NCI-H187 (cell line): ENCODE data around the gene PDX1.

Experiments used
- DNase-seq, 2 experiments: peaks; one replicate each; lab custom pipeline; 2025; lab: John Stamatoyannopoulos, UW

The PDX1 gene

DNA sequence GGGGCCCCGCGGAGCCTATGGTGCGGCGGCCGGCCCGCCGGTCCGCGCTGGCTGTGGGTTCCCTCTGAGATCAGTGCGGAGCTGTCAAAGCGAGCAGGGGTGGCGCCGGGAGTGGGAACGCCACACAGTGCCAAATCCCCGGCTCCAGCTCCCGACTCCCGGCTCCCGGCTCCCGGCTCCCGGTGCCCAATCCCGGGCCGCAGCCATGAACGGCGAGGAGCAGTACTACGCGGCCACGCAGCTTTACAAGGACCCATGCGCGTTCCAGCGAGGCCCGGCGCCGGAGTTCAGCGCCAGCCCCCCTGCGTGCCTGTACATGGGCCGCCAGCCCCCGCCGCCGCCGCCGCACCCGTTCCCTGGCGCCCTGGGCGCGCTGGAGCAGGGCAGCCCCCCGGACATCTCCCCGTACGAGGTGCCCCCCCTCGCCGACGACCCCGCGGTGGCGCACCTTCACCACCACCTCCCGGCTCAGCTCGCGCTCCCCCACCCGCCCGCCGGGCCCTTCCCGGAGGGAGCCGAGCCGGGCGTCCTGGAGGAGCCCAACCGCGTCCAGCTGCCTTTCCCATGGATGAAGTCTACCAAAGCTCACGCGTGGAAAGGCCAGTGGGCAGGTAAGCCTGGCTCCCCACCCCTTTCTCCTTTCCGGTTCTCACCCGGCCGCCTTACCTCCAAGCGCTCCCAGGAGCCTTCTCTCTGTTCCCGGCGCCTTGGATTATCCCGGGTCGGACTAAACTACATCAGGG lies at the start of gene PDX1:
TSS of gene PDX1 (plus strand) at position 67 of the 743 bp plus-strand sequence. CDS start at position 206, 139 bp downstream.
- DNase-seq: peak; percentile 51 to 56

DNA sequence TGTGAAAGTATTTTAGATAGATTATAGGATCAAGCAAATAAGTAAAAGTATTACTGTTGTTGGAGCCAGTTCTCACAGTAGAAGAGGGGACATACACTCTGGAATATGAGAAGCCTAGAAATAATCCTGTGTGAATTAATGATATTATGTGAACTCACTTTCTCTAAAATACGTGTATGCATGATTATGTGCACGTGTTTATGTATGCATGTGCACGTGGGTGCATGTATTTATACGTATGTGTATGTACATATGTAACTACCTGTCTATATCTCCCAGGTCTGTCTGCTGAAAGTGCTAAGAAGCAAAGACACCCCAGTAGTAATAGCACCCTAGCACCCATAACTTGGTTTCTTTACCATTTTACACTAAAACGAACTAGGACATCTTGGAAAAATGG lies 41.5 kb upstream of the PDX1 start:
- no peak for DNase-seq

DNA sequence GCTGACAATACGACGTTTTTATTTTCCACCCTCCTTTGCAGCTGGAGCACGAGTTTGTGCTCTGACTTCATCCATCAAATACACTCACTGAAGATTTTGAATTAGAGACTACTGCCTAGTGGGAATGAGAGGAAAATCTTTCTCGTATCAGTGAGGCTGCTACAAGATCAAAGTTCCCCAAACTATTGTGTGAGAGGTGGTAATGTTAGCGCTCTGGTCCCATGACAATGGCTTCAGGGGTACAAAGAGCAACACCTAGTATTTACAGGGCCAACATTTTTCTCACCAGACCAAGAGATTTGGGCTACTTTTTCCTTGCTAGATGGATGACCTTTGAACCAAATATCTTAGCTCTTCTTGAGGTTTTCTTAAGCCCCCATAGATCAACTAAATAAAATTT lies 30.3 kb upstream of the PDX1 start:
- no peak for DNase-seq

DNA sequence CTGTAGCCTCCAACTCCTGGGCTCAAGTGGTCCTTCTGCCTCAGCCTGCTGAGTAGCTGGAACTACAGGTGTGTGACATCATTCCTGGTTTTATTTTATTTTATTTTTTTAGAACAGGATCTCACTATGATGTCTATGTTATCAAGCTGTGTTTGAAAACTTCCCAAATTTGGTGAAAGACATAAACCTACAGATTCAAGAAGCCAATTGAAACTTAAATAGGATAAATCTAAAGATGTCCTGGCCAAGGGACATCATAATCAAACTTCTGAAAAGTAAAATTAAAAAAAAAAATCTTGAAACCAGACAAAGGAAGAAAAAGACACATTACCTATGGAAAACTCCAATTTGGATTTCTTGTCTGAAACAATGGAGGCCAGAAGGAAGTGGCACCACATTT lies 23.1 kb upstream of the PDX1 start:
- DNase-seq: no peak

DNA sequence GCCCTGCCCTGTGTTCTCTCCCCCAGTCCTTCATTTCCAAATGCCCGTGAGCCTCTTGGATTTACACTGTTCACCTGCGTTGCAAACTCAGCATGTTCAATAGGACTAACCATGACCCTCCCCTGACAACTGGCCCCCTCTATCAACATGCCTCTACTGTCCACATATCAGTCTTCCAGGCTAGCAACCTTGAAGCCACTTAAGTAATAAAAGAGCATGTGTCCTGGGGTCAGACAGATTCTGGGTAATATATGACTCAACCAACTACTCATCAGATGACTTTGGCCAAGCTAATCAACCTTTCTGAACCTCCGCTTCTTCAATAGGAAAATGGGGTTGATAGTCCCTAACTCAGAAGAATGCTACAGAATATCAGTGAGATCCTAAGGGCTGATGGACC lies 15.1 kb upstream of the PDX1 start:
- no peak for DNase-seq

DNA sequence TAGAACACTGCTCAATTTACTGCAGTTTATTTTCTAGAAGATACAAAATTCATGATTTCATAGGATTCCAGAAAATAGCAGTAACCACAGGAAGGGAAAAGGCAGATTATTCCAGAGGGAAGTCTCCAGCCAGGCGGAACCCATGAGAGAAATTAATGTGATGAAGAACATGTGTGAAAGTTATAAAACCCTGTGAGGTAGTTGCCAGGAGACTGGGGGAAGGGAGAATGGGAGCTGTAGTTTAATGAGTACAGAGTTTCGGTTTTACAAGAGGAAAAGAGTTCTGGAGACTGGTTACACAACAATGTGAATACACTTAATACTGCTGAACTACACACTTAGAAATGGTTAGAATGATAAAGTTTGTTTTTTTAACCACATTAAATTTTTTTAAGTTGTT lies 14.2 kb upstream of the PDX1 start:
- DNase-seq: no peak

DNA sequence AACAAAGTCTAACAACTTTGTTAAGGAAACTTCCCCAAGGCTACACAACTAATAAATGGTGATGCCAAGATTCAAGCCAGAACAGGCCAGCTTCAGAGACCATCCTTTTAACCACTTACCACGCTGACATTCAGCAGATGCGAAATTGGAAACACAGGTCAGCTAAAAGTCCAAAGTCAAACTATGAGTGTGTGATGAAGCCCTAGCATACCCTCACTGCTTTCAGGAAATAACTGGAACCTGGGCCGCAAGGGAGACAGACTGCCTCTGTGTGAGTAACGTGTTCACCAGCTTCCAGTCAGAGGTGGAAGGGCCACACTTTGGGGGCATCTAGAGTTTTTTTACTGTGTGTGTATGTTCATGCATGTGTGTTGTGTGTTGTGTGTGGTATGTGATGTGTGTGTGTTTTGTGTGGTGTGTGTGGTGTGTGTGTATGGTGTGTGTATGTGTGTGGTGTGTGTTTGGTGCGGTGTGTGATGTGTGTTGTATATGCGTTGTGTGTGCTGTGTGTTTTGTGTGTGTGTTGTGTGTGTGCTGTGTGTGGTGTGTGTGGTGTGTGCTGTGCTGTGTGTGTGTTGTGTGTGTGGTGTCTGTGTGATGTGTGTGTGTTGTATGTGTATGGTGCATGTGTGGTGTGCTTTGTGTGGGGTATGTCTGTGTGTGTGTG lies 12.5 kb upstream of the PDX1 start:
- DNase-seq: no peak

DNA sequence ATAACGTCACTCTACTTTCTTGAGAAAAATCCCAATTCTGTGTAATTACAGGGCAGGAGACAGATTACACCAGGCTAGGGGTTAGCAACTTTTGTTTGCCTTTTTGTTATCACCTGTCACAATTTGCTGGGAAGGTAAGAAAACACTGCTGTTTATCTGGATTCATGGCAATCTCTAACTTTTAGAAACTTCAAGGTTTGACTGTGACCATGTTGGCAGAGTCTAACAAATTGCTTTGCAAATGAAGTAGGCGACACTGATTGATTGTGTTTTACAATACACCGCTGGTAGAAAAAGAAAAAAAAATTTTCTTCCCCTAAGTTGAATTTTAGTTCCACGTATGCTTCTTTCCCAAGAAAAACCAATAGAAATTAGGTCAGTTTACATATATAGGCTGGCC lies 10.4 kb upstream of the PDX1 start:
- DNase-seq: no peak

DNA sequence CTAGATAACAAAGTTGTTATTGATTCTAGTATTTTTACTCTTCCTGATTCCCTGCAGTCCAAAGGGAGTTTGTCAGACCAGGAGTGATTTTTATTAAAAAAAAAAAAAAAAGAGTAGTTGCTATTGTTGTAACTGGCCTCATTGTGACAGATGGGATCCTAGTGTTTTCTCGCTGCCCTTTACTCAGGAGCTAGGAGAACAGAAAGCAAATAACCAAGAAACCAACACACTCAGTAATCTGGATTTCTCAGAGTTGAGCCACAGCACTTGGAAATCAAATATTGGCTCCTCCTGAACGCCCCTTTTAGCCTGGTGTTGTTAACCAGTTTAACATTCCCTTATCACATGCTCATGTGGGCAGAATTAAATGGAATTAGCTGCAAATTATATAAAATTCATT lies 8.3 kb upstream of the PDX1 start:
- no peak for DNase-seq

DNA sequence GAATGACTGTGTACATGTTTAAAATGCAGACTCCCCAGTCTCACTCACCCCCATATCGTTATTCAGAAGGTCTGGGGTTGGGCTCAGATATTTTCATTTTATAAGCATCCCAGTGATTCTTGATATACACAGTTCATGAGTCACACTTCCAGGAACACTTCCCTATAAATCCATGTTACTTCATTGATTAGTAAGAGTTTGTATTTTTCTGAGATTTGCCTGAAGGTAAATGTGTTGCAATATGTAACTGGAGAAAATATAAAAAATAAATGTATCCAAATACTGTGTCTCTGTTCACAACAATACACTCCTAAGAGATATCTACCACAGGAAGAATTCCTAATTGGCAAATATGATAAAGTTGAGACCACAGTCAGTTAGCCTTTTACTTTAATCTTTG lies 6.6 kb upstream of the PDX1 start:
- no peak for DNase-seq

DNA sequence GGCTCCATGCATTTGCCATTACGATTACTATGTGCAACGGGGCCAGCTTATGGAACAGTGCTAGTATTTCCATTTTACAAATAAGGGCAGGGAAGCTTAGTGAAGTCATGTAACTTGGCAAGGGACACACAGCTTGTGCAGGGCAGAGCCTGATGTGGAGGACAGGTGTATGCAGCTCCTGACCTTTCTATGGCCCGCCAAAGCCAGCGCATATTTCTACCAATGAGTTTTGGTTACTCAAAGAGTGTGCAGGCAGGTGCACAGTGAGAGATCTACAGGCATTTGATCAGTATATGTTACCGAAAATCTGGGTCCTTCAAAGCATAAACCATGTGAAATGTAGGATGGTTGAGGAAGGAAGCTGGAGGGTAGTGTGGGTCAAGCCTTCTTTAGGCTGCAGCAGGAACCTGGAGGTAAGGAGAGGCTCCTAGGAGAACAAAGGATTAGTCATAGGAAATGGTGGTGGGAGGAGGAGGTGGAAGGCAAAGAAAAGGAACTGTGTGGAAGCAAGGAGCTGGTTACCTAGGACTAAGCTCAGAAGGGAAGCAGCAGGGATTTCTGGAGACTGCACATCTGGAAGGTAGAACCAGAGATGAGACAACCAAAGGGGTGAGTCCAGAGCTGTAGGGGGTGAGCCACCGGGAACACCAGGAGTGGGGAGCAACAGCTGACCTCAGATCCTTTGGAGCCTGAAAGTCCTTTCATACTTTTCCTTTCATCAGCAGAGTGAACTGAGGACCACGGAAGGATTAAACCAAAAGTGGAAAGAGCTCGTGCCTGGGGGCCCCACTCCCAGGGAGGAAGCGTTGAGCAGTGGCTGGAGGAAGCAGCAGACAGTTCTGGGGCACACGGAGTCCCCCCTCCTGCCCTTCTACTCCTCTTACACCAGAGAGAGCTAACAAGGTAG lies 4.2 kb upstream of the PDX1 start:
- DNase-seq: no peak

DNA sequence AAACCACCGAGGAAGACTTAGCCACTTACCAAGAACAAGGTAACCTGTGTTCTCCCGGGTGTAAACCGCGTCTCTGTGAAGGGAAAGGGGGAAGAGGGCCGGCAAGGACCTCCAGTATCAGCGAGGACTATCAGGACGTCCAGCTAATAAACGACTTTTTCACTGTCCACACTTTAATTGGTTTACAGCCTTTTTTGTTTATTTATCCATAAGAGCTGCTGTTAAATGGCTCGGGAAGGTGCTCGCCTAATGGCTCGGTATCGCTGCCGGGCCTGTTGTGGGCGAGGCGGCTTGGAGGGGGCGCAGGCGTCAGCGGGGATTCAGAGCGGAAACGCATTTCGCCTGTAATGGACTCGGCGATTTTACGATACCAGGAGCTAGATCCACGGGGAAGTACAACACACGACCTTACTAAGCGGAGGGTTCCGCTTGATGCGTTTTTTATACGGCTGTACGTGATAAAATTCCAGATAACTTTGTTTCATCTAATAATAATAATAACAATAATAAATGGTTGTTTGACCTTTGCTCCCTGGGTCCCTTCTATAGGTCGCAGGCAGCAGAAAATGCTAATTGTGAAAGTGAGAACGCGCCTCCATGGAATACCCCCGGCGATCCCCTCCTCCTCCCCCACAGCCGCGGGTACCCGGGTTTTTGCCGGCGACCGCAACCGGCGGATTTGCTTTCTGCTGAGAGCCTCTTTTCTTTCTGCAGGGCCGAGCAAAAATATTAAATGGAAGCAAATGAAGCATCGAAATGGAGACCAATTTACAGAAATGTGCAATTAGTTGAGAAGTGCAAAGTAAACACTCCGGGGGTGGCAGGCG lies 2.5 kb upstream of the PDX1 start:
- no peak for DNase-seq

DNA sequence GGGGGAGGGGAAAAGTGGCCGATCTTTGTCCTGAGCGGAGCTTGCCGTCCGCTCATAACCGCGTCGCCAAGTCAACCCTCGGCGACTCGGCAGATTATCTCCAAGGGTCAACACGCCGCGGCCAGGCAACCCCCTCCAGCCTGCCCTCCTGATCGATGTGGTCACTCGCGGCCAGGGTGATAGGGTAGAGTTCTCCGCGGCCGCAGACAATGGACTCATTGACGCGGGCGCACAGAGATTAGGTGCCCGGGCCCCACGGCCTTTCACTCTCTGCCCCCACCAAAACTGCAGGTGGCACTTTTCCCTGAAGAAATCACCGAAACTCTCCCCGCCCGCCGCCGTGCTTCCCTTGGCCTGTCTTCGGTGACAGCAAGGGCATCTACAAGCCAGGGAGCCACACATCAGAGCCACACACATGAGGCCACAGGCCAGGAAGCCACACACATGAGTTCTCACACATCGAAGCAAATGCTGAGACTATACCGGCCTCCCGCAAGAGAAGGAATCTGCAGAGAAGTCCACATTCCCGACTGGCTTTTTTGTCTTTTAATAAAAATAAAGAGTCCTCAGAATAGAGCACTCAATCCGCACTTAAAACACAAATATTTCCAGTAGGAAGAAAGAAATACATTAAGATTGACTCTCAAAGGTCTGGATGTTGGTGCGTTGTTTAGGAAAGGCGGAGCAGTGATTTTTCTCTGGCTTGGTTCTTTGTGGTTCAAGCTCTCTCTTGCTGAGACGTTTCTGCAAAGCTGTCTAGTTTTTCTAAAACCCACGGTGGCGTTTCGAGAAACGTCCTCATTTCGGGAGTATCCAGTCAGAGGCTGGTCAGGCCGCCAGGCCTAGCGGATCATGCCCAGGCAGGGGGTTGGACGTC lies 1.5 kb upstream of the PDX1 start:
- no peak for DNase-seq

DNA sequence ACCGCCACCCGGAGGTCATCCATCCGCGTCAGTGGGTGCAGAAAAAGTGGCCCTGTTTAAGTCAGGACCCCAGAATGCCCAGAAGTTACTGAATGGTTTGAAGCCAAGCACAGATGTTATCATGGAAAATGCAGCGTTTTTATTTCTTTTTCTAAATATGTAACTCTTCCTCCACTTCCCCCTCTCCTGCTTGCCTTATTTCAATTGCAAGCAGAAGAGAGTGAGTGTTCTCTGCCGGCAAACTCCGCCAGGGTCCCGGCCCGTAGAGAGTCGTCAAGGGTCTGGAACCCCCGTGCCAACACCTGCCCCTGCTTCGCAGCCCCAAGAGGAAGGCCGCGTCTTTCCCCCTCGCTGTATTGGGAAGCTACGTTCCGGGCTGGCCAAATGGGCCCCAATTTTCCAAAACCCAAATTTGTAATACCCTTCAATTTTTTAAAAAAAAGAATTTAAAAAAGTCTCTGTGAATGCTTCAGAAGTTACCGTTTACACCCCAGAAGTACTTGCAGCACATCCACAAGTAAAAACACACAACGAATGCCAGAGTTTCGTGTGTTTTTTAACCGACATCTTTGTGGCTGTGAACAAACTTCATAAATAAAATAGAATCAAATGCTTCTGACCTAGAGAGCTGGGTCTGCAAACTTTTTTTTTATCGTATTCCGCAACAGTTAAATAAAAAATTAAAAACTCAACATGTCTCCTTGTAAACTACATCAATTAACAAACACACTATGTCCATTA lies 712 bp upstream of the PDX1 start:
- no peak for DNase-seq

DNA sequence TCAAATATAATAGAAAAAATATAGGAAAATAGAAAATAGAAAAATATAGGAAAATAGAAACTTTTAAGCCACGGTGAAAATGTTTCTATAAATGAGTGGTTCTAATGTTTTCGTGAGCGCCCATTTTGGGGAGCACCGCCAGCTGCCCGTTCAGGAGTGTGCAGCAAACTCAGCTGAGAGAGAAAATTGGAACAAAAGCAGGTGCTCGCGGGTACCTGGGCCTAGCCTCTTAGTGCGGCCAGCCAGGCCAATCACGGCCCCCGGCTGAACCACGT lies 204 bp upstream of the PDX1 start:
- DNase-seq: no peak

DNA sequence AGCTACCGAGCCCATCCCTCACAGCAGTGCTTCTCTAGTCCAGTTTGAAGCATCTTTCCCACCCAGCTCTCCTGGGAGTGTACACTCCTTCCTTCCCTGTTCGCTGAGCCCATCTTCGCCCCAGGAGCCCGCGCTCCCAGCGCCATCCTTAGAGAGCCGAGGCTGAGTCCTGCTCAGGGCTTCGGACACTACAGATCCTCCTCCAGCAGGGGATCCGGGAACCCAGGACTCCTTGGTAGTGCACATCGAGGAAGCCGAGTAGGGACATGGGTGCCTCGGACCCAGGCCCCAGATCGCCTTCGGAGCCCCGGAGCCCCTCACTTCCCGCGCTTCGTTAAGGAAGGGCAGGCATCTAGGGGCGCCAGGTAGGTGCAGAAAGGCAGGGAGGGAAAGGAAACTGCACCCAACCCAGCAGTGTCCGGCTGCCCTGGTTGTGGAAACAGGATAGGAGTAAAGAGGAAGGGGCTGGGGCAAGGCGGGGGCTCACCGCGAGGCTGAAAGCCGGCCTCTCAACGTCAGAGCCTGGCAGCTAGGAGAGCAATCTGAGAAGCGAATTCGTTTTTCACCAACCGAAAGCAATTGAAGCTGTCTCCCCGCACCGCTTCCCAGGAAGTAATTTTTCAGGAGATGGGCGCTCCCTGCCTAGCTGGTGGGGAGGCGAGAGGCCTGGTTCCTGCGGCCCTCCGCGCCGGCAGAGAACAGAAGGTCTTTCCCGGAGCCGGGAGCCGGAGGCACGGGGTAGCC lies 1.0 kb downstream of the PDX1 start:
- DNase-seq: no peak

DNA sequence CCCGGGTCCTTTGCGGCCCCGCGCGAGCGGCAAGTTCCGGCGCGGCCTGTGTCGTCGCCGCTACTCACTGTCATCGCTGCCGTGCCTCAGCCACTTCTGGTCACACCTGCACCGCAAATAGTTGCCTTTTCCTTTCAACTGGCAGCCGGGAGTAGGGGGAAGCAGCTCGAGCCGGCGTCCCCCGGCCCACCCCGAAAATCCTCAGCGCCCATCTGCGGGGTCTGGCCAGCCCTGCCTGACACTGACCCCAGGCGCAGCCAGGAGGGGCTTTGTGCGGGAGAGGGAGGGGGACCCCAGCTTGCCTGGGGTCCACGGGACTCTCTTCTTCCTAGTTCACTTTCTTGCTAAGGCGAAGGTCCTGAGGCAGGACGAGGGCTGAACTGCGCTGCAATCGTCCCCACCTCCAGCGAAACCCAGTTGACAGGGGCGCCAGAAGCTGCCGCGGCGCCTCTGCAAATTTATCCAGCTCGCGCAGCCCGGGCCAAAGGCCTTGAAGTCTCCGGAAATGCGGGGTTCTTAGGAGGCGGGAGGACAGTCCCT lies 1.7 kb downstream of the PDX1 start:
- DNase-seq: no peak

DNA sequence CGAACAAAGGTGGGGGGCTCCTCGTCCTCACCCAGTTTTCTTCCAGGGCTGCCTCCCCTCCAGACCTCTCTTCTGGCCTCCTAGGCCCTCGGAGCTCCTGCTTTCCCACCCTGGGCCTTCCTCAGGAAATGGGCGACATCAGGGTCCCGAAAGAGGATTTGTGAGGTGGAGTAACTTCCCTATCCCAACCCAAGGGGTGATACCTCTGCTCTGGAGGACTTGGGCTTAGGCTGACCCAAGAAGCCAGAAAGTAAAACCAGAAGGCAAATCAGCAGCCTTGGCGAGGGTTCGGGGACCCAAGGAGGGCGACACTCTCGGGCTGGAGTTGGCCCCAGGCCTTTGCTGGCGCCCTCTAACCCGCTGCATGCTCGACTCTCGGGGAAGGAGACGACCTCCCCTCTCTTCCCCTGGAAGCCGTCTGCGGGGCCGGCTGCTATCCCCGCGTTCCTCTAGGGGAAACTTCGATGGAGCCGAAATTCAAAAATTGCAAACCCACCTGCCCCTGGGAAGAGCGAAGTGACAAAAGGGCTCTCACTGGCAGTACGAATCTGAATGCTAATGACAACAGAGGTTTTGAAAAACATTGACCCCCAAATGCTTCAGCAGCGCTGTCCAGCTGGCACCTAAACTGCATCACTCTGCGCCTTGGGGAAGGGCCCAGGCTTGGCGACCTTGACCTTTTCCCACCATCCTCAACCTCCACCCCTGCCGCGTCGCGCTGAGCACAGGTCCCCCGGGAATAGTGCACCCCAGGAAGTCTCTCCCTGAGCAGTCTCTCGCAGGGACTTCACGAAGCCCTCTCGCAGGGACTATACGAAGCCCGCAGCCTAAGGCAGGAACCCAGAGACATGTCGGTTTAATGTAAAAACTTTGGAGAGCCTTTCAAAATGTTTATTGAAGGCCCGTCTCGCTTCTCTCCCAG lies 2.4 kb downstream of the PDX1 start:
- no peak for DNase-seq
